Retinal pigment epithelial cell (primary cell): ENCODE results near the gene KLRK1.
"Not testable (repeated sequence)": the region's sequence is repeated elsewhere in the genome, so short reads cannot be mapped to it uniquely, and the experiment has no call there.

Experiments
- DNase-seq: peaks from one replicate; pipeline ENCODE4 v3.0.0-alpha.2; 2010; ENCODE audit warnings: low read depth
- H3K4me3 ChIP-seq: 2 replicates; pipeline ENCODE4 v1.5.1; 2011; ENCODE audit warnings: mild to moderate bottlenecking, low read length, control low read depth, moderate library complexity
- TF ChIP-seq, protein P1 (sequence below): conservative IDR thresholded peaks from 2 replicates; pipeline ENCODE4 v1.5.1; 2011; ENCODE audit warnings: low read depth, low read length, control low read depth, inconsistent platforms

Gene KLRK1

GRCh38 chr12:10362325-10362724 is 27.5 kb downstream of the KLRK1 start:
- TF ChIP-seq, protein P1, sequence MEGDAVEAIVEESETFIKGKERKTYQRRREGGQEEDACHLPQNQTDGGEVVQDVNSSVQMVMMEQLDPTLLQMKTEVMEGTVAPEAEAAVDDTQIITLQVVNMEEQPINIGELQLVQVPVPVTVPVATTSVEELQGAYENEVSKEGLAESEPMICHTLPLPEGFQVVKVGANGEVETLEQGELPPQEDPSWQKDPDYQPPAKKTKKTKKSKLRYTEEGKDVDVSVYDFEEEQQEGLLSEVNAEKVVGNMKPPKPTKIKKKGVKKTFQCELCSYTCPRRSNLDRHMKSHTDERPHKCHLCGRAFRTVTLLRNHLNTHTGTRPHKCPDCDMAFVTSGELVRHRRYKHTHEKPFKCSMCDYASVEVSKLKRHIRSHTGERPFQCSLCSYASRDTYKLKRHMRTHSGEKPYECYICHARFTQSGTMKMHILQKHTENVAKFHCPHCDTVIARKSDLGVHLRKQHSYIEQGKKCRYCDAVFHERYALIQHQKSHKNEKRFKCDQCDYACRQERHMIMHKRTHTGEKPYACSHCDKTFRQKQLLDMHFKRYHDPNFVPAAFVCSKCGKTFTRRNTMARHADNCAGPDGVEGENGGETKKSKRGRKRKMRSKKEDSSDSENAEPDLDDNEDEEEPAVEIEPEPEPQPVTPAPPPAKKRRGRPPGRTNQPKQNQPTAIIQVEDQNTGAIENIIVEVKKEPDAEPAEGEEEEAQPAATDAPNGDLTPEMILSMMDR = no peak
- H3K4me3 ChIP-seq = no peak overlapping the region
- DNase-seq = no peak

DNA sequence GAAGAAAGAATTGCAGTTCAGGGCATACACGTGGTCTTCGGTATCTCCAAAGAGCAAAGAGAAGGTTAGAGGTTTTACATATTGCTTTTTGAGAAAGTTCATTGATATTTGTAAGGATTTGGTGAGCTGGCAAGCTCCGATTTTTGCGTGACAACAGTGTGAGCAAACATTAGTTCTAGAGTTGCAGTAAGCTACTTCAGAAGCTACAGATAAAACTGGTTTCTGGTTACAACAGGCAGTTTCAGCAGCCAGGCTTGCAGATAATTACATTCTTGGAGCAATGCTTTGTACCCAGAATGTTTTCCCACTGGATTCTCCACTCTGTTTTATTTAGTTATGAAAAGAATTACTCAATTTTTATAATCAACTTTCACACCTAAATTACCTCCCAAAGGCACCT is 28.2 kb downstream of the KLRK1 start:
- no peak for DNase-seq
- TF ChIP-seq, protein P1 = no peak
- no peak overlapping the region for H3K4me3 ChIP-seq

GRCh38 chr12:10361084-10361483 is 28.8 kb downstream of the KLRK1 start:
- no peak overlapping the region for H3K4me3 ChIP-seq
- TF ChIP-seq, protein P1 = no peak
- DNase-seq = no peak

- TF ChIP-seq, protein P1 = no peak
- DNase-seq = no peak
- H3K4me3 ChIP-seq = no peak overlapping the region
Measured at GRCh38 chr12:10358969-10359368, 30.9 kb downstream of the KLRK1 start.

DNA sequence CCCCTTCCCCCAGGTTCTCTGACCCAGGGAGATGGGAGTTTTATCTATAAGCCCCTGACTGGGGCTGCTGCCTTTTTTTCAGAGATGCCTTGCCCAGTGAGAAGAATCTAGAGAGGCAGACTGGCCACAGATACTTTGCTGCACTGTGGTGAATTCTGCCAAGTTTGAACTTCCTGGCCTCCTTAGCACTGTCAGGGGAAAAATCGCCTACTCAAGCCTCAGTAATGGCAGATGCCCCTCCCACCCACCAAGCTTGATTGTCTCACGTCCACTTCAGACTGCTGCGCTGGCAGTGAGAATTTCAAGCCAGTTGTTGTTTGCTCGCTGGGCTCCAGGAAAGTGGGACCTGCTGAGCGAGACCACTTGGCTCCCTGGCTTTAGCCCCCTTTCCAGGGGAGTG is 31.7 kb downstream of the KLRK1 start:
- TF ChIP-seq, protein P1 = no peak
- no peak for DNase-seq
- no peak overlapping the region for H3K4me3 ChIP-seq

GRCh38 chr12:10354502-10354901 is 35.3 kb downstream of the KLRK1 start:
- TF ChIP-seq, protein P1 = no peak
- DNase-seq = no peak
- no peak overlapping the region for H3K4me3 ChIP-seq

DNA sequence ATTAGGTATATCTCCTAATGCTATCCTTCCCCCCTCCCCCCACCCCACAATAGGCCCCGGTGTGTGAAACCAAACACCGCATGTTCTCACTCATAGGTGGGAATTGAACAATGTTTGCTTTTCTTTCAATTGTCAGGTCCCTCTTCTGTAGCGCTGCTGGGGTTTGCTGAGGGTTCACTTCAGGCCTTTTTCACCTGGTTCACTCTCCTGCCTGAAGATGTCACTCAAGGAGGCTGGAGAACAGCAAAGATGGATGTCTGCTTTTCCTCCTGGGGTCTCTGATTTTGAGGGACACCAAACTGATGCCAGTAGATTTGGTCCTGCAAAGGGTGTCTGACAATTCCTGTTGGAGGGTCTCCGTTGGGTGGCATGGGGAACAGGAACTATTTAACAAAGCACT is 35.8 kb downstream of the KLRK1 start:
- H3K4me3 ChIP-seq = no peak overlapping the region
- no peak for DNase-seq
- TF ChIP-seq, protein P1 = no peak

DNA sequence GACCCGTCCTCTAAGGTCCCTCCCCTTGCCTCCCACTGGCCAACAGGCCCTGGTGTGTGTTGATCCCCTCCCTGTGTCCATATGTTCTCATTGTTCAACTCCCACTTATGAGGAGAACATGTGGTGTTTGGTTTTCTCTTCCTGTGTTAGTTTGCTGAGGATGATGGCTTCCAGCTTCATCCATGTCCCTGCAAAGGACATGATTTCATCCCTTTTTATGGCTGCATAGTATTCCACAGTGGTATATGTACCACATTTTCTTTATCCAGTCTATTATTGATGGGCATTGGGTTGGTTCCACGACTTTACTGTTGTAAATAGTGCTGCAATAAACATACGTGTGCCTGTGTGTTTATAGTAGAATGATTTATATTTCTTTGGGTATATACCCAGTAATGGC is 38.4 kb downstream of the KLRK1 start:
- H3K4me3 ChIP-seq = not testable (repeated sequence)

More for the DNA sequence above, 38.4 kb downstream of the KLRK1 start:
- not testable (repeated sequence) for DNase-seq
